Kasumi-1 (cell line): ENCODE measurements around the gene CNRIP1.

Experiments
- DNase-seq, 2 experiments: peaks; one replicate each; lab custom pipeline; 2025; lab: John Stamatoyannopoulos, UW

Gene CNRIP1

DNA sequence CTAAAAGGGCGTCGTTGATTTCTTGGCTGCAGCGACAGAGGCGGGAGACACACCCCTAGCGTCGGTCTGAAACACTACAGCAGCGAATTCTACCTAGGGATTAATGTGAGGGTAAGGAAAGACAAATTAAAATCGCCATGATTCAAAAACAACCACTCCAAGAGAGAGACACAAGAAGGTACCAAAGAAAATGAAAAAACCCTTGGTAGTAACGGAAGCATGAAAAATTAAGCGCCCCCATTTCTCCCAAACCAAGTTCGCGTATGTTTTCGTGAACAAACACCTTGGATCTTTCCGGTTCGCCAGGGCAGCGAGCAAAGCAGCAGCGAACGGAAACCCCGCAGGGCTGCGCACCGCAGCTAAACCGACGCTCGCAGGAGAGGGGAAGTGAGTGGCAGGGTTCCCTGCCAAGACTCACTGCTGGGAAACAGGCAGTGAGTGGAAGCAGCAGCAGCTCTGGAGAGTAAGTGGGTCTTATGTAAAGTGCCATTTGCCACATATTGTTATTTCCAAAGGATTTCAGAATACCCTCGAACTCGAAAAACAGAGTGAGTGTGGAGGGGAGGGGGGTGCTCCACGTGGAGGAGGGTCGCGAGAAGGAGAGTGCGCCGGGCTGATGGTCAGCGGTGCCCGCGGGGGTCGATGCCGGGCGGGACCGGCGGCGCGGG, 68.4 kb downstream of the CNRIP1 start:
- peak; percentile 91 to 95 for DNase-seq

DNA sequence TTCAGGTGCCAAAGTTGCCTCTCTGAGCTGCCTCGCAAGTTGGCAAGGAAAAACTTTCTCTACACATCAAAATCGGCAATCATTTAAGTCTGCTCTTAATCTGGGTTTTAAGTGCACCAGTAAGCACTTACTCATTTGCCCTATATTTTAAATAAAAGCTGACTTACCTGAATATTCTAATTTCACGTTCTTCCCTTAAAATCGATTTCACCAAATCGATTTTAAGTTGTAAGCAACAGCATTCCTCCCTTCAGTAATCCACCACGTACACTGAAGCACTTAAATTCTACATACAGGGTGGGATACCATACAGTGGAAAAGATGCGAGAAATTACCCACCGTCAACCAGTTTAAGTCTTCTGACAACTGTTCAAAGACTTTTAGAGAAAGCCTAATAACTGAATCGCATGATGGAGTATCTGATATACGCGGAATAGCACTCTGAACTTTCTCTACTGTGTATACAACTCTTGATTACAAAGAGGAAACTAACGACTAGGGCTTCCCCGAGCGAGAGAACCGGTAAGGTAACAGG, 69.0 kb downstream of the CNRIP1 start:
- no peak for DNase-seq

DNA sequence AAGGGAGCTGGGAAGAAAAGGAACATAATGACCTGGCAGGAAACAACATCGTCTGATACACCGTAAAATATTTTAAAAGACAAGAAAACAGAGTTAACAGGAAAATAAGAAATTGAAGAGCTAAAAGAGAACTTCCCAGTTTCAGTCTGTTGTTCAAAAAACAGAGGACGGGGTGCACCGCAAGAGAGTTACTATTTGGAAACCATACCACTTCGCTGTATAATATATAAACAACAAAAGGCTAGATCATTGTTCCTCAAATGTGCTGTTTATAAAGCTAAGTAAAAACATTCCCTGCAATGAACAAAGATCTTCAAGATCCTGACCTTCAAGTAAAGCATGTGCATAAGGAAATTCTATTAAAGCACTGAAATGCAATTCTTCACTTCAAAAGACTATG, 69.6 kb downstream of the CNRIP1 start:
- peak; percentile 36 to 43 for DNase-seq

DNA sequence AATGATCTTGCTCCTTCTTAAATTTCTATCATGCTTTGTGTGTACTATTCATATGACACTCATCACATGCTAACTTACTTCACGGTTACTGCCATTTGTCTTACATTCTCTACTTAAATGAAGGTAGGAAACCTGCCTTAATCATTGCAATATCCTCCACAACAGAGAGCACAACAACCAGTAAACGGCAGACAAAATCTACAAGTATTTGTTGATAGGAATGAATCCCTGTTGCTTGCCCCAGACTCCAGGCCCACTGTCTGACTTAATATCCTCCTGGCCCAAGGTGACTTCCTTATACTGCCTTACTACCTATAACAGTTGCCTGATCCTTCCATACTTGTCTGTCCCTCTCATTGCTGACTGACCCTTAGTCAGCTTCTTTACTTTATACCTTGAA, 70.9 kb downstream of the CNRIP1 start:
- DNase-seq = no peak

DNA sequence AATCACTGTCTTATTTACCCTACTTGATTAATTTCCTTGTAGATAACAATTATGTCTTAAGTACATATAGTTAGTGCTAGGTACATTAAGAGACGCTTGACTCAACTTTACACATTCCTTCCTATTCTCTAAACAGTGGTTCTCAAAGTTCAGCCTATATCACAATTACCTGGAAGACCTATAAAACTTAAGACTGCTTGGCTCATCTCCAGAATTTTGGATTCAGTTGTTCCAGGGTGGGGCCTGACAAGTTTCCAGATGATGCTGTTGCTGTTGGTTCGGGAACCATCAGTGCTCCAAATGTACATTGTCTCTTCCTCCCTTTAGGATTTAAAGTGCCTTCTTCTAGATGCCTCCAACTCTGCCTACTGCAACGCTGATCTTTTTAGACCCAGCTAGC, 71.4 kb downstream of the CNRIP1 start:
- no peak for DNase-seq

DNA sequence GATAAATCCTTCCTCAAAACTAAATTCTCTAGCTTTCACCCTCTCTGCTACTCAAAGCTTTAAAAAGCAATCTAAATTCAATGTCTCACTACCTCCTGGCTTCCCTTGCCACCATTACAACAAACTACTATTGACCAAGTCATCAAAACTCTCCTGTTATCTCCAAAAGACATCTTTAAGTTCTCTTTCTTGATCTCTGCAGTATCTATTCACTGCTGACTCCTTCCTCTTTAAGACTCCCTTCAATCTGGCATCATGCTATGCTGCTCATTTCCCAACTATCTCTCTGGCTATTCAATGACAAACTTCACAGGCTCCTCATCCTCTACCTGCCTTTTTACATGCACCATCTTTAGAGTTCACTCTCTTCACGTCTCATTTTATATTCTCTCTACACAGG, 73.4 kb downstream of the CNRIP1 start:
- no peak for DNase-seq

DNA sequence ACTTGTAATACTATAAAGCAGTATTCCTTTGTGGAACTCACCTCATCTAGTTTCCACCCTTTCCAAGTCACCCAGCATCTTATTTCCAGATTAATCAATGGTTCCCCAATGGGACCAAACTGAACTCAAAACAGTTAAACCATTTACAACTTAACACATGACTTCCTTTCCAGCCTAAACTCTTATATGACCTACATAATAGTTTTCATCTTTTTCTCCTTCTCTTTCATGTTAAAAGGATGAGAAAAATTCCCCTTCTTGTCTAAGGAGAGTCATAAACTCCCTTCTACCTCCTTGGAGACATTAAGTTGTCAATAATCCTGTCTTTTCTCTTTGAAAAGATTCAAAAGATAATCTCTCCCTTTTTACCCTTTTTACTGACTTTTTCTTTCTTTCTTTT, 74.1 kb downstream of the CNRIP1 start:
- no peak for DNase-seq

DNA sequence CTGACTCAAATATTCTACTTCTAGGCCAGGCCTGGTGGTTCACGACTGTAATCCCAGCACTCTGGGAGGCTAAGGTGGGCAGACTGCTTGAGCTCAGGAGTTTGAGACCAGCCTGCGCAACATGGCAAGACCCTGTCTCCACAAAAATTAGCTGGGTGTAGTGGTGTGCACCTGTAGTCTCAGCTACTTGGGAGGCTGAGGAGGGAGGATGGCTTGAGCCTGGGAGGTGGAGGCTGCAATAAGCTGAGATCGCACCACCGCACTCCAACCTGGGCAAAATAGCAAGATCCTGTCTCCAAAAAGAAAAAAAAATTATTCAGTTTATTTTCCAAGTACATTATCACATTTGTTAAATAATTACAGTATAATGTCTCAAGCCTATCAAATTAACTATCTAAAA, 74.7 kb downstream of the CNRIP1 start:
- no peak for DNase-seq

DNA sequence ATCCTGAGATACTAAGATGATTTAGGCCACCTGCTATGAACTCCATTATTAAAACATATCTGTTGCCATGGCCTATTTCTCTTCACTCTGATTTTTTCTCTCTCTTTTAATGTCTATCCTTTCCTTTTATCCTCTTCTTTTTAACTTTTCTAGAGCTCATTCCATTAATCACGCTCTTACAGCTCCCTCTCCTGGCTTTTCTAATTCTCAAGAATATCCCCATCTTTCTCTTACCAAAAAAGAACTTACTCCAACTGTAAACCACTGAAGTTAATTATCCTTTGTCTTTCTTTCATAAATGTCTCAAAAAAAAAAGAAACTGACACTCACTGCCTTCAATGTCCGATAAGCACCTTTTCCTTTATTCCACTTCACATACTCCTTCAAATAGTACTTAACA, 75.3 kb downstream of the CNRIP1 start:
- DNase-seq = peak in 1 of 2 experiments; percentile 20
